ENCODE data around the gene KIF26B.

- TF ChIP-seq EZH2 (IDR thresholded peaks at IDR 0.05; ENCODE audit: insufficient read depth, poor library complexity, severe bottlenecking) = no peak
- TF ChIP-seq EZH2phosphoT487 (IDR thresholded peaks at IDR 0.05; ENCODE audit: insufficient read depth, low read depth) = no peak
These were observed 434.5 kb downstream of the KIF26B start for GRCh38 chr1:245589316-245589715.

Measured in GM23248 (cell line).